ENCODE data around the gene GNG7. TPM values are rescaled to one million over a fixed set of nuclear protein-coding genes. Genes with fewer than 3 reads are reported as not detected.

The GNG7 gene
- polyA plus RNA-seq, 1 of the 3 experiments (the other 2 are of a cell fraction) = 2.2 TPM

GRCh38 chr19:2578391-2578890 lies 124.1 kb downstream of the GNG7 start:
- Histone ChIP-seq H3K4me3 (ENCODE audit: low read depth in 2 of 2, low read length in 1 of 2) (peak overlapping the region; percentile 46 to 75), H3K9ac (peak overlapping the region; percentile 59; the same call in 1 of the 2 replicates), H3K4me1 (ENCODE audit: control insufficient read depth in 1 of 2, insufficient read depth in 2 of 2, low read depth in 1 of 2, low read length in 1 of 2) (peaks cover 7 to 12% of the 10 kb centered on the region in 2 experiments; a peak in 3 of 4 replicates), H3F3A (replicated peaks; ENCODE audit: insufficient read depth) (peaks cover 26% of the 10 kb centered on the region), H3K9me3 (no peaks in the 10 kb centered on the region), H3K27ac (ENCODE audit: low read depth in 2 of 2, low read length in 1 of 2) (peak overlapping the region; percentile 74 to 86), H3K9me2 (no peaks in the 10 kb centered on the region), H3K79me2 (ENCODE audit: insufficient read depth) (peaks cover 5% of the 10 kb centered on the region; the same call in 1 of the 2 replicates), H3K4me2 (peak overlapping the region; percentile 99), H3K36me3 (replicated peaks in 1 of 2; ENCODE audit: control insufficient read depth in 1 of 2, insufficient read depth in 2 of 2, low read length in 1 of 2) (no peaks in the 10 kb centered on the region), H2AFZ (ENCODE audit: low read depth) (peak overlapping the region; percentile 82; the same call in 1 of the 2 replicates), H3K27me3 (ENCODE audit: insufficient read depth) (no peaks in the 10 kb centered on the region), H4K20me1 (ENCODE audit: insufficient read depth) (no peaks in the 10 kb centered on the region)
- CTCF ChIA-PET = interaction anchor here (0.6 to 4.9 kb wide), 22 partner anchors 8 to 121 kb away, joined by 3 to 57 read pairs (median 8); partner anchors contain the start of gene GADD45B
- TF ChIP-seq ELF1 (IDR thresholded peaks at IDR 0.05) (no peak), GABPA (IDR thresholded peaks at IDR 0.05; ENCODE audit: low read depth) (no peak), MAX (IDR thresholded peaks at IDR 0.05; ENCODE audit: low read depth) (peak; percentile 34; the same call in 1 of the 2 replicates)
- no peak for DNase-seq
- POLR2A ChIA-PET = interaction anchor here (2.9 kb wide), 1 partner anchor 102 kb away, joined by 15 read pairs; the partner anchor contains the start of gene GADD45B
- 10% methylated on average over 13 of the region's 13 CpGs for WGBS (ENCODE audit: low lambda C conversion rate)

GRCh38 chr19:2577722-2578335 lies 124.7 kb downstream of the GNG7 start:
- peak overlapping the region; percentile 82; the same call in 1 of the 2 replicates for H2AFZ ChIP-seq (ENCODE audit: low read depth)
- peak overlapping the region; percentile 74 to 86; a peak in 3 of 4 replicates for H3K27ac ChIP-seq (ENCODE audit: low read depth in 2 of 2, low read length in 1 of 2)
- no peaks in the 10 kb centered on the region for H3K36me3 ChIP-seq (replicated peaks in 1 of 2; ENCODE audit: control insufficient read depth in 1 of 2, insufficient read depth in 2 of 2, low read length in 1 of 2)
- H3K9ac ChIP-seq = peak overlapping the region; percentile 59; the same call in 1 of the 2 replicates
- H3K79me2 ChIP-seq (ENCODE audit: insufficient read depth) = peaks cover 5% of the 10 kb centered on the region; the same call in 1 of the 2 replicates
- WGBS (ENCODE audit: low lambda C conversion rate) = 64% methylated on average over 16 of the region's 18 CpGs
- no peaks in the 10 kb centered on the region for H3K9me2 ChIP-seq
- no peak for DNase-seq
- no peaks in the 10 kb centered on the region for H4K20me1 ChIP-seq (ENCODE audit: insufficient read depth)
- H3K9me3 ChIP-seq = no peaks in the 10 kb centered on the region
- H3K4me2 ChIP-seq = peak overlapping the region; percentile 99
- H3K27me3 ChIP-seq (ENCODE audit: insufficient read depth) = no peaks in the 10 kb centered on the region
- H3K4me1 ChIP-seq (ENCODE audit: control insufficient read depth in 1 of 2, insufficient read depth in 2 of 2, low read depth in 1 of 2, low read length in 1 of 2) = peaks cover 7 to 12% of the 10 kb centered on the region in 2 experiments; a peak in 3 of 4 replicates
- CTCF ChIA-PET = interaction anchor here (0.7 to 4.9 kb wide), 13 partner anchors 8 to 120 kb away, joined by 3 to 57 read pairs (median 12); partner anchors contain the start of gene GADD45B
- POLR2A ChIA-PET = interaction anchor here (2.9 kb wide), 1 partner anchor 101 kb away, joined by 15 read pairs; the partner anchor contains the start of gene GADD45B
- peaks cover 26% of the 10 kb centered on the region for H3F3A ChIP-seq (replicated peaks; ENCODE audit: insufficient read depth)
- TF ChIP-seq RFX5 (IDR thresholded peaks at IDR 0.05; ENCODE audit: low read length) = no peak
- no peak overlapping the region; a peak in 1 of 4 replicates for H3K4me3 ChIP-seq (ENCODE audit: low read depth in 2 of 2, low read length in 1 of 2)

- ChIA-PET POLR2A (interaction anchor here (0.9 kb wide), 1 partner anchor 100 kb away, joined by 3 read pairs; the partner anchor contains the start of gene GADD45B), CTCF (interaction anchor here (1.2 to 4.9 kb wide), 2 partner anchors 35 kb away, joined by 4 to 57 read pairs; no protein-coding TSS in a partner anchor)
- Histone ChIP-seq H3K4me2 (no peak overlapping the region), H3K27ac (ENCODE audit: low read depth in 2 of 2, low read length in 1 of 2) (no peak overlapping the region), H2AFZ (ENCODE audit: low read depth) (no peak overlapping the region), H3K9ac (no peak overlapping the region), H3K36me3 (replicated peaks in 1 of 2; ENCODE audit: control insufficient read depth in 1 of 2, insufficient read depth in 2 of 2, low read length in 1 of 2) (no peaks in the 10 kb centered on the region), H3K4me3 (ENCODE audit: low read depth in 2 of 2, low read length in 1 of 2) (no peak overlapping the region), H3K9me3 (no peaks in the 10 kb centered on the region), H3K9me2 (no peaks in the 10 kb centered on the region), H3K79me2 (ENCODE audit: insufficient read depth) (peaks cover 5% of the 10 kb centered on the region; the same call in 1 of the 2 replicates), H3K27me3 (ENCODE audit: insufficient read depth) (no peaks in the 10 kb centered on the region), H3K4me1 (ENCODE audit: control insufficient read depth in 1 of 2, insufficient read depth in 2 of 2, low read depth in 1 of 2, low read length in 1 of 2) (peaks cover 7 to 12% of the 10 kb centered on the region in 2 experiments; a peak in 3 of 4 replicates), H3F3A (replicated peaks; ENCODE audit: insufficient read depth) (peaks cover 26% of the 10 kb centered on the region), H4K20me1 (ENCODE audit: insufficient read depth) (no peaks in the 10 kb centered on the region)
- TF ChIP-seq TEAD4 (IDR thresholded peaks at IDR 0.05; ENCODE audit: borderline replicate concordance, insufficient read depth) = no peak
- no peak for TF ChIP-seq MAX (IDR thresholded peaks at IDR 0.05; ENCODE audit: low read depth)
- peak; percentile 53 for DNase-seq
- 82% methylated on average over 23 of the region's 37 CpGs for WGBS (ENCODE audit: low lambda C conversion rate)
These were observed 126.6 kb downstream of the GNG7 start for GRCh38 chr19:2575734-2576481.
